ENCODE results near the gene KSR1. TPM values are rescaled to one million over a fixed set of nuclear protein-coding genes. Genes with fewer than 3 reads are reported as not detected.

The KSR1 gene
- total and polyA plus RNA-seq, 10 of the 15 experiments (the other 5 are each of a cell fraction or from before 2014, with no cell fraction given), result 0.97 to 66.6 (median 22.9) TPM

- TF ChIP-seq PAX5 (IDR thresholded peaks at IDR 0.05; ENCODE audit: borderline replicate concordance, low read depth, low read length), result no peak
- TF ChIP-seq FOXK2 (IDR thresholded peaks at IDR 0.05), result no peak
- no peak for TF ChIP-seq STAT1 (conservative IDR thresholded peaks at IDR 0.05)
- TF ChIP-seq MLLT1 (IDR thresholded peaks at IDR 0.05), result no peak
- no peak for TF ChIP-seq CUX1 (IDR thresholded peaks at IDR 0.05; ENCODE audit: insufficient replicate concordance, low read depth, low read length)
- no peak for TF ChIP-seq TARDBP (IDR thresholded peaks at IDR 0.05; ENCODE audit: borderline replicate concordance)
- no peak for TF ChIP-seq SREBF2 (IDR thresholded peaks at IDR 0.05; ENCODE audit: low read length)
- TF ChIP-seq NBN (IDR thresholded peaks at IDR 0.05), result no peak
- TF ChIP-seq POU2F2 (IDR thresholded peaks at IDR 0.05; ENCODE audit: borderline replicate concordance, low read depth, low read length), result no peak
- TF ChIP-seq CREB1 (IDR thresholded peaks at IDR 0.05; ENCODE audit: low read depth), result no peak
- no peak for TF ChIP-seq GABPA (IDR thresholded peaks at IDR 0.05; ENCODE audit: low read depth)
- TF ChIP-seq PML (IDR thresholded peaks at IDR 0.05; ENCODE audit: low read length), result no peak
- TF ChIP-seq BCLAF1 (IDR thresholded peaks at IDR 0.05), result no peak
- TF ChIP-seq SP1 (IDR thresholded peaks at IDR 0.05; ENCODE audit: low read depth, low read length), result no peak
- TF ChIP-seq HCFC1 (IDR thresholded peaks at IDR 0.05; ENCODE audit: low read length), result no peak
- TF ChIP-seq RAD21 (IDR thresholded peaks at IDR 0.05; ENCODE audit: insufficient read depth, low read depth, low read length), result 0 out of 2 replicates have a peak, but pooled peaks have one; percentile 6
- no peak for TF ChIP-seq E2F8 (IDR thresholded peaks at IDR 0.05; ENCODE audit: low read depth, partially characterized antibody)
- no peak for TF ChIP-seq MXI1 (IDR thresholded peaks at IDR 0.05; ENCODE audit: low read depth, low read length)
- TF ChIP-seq MEF2A (IDR thresholded peaks at IDR 0.05; ENCODE audit: insufficient read depth, low read depth, low read length), result peak; percentile 80; the same call in 1 of the 2 replicates
- TF ChIP-seq TCF3 (IDR thresholded peaks at IDR 0.05; ENCODE audit: borderline replicate concordance, insufficient read depth, low read depth, low read length), result no peak
- no peak for TF ChIP-seq CBX3 (IDR thresholded peaks at IDR 0.05; ENCODE audit: borderline replicate concordance, low read depth)
Observed at GRCh38 chr17:27519550-27519949, 63.3 kb downstream of the KSR1 start (continued).

Data from GM12878 (cell line).